H1 (cell line): ENCODE results near the gene CRYBB2. TPM values are rescaled to one million over a fixed set of nuclear protein-coding genes. Genes with fewer than 3 reads are reported as not detected.

Experiments
- CTCF ChIA-PET: fragments of 300-600 bp; sonication (Branson Sonifier 250); formaldehyde crosslinking; loops from one replicate; lab custom pipeline; 2021; ENCODE audit not compliant: partially characterized antibody; lab: Charles Lee
- POLR2A ChIA-PET: fragments of 300-600 bp; sonication (Branson Sonifier 250); formaldehyde crosslinking; loops from one replicate; lab custom pipeline; 2021; ENCODE audit warnings: inconsistent platforms; ENCODE audit not compliant: partially characterized antibody; lab: Charles Lee
- DNase-seq, 2 experiments: peaks; one replicate each; pipeline versions ENCODE4 v3.0.0 to v3.0.0-alpha.2; 2010 to 2022; ENCODE audit warnings: low spot score in 2 of 2, low read depth in 1 of 2, mixed read lengths in 1 of 2
- FAIRE-seq: peaks from 2 replicates; lab custom pipeline; 2011; peaks lifted over from hg19 to GRCh38; lab: Jason Lieb, UNC
- H2AFZ ChIP-seq: 2 replicates; pipeline ENCODE4 v1.8.1; 2012; ENCODE audit warnings: low read length, inconsistent platforms
- H2AK5ac ChIP-seq: 2 replicates; pipeline ENCODE4 v1.6.1; 2013; ENCODE audit warnings: low read depth, low read length
- H2BK120ac ChIP-seq: replicated peaks from 2 replicates; pipeline ENCODE3; 2013; ENCODE audit warnings: low read depth, low read length, inconsistent platforms
- H2BK12ac ChIP-seq: 2 replicates; pipeline ENCODE4 v1.6.1; 2013; ENCODE audit warnings: low read depth, low read length
- H2BK15ac ChIP-seq: 2 replicates; pipeline ENCODE4 v1.6.1; 2013; ENCODE audit warnings: low read length
- H2BK20ac ChIP-seq: 2 replicates; pipeline ENCODE4 v1.6.1; 2013; ENCODE audit warnings: low read length
- H2BK5ac ChIP-seq: 2 replicates; pipeline ENCODE4 v1.6.1; 2013; ENCODE audit warnings: low read depth, low read length
- H3K14ac ChIP-seq: 2 replicates; pipeline ENCODE4 v1.6.1; 2013; ENCODE audit warnings: inconsistent platforms; ENCODE audit not compliant: insufficient read length
- H3K18ac ChIP-seq: 2 replicates; pipeline ENCODE4 v1.6.1; 2013; ENCODE audit warnings: low read length; ENCODE audit errors: extremely low read depth
- H3K23ac ChIP-seq: 2 replicates; pipeline ENCODE4 v1.6.1; 2013; ENCODE audit warnings: inconsistent platforms; ENCODE audit not compliant: insufficient read length
- H3K23me2 ChIP-seq: 2 replicates; pipeline ENCODE4 v1.6.1; 2013; ENCODE audit warnings: low read depth, low read length
- H3K27ac ChIP-seq: 2 replicates; pipeline ENCODE4 v1.6.1; 2011; ENCODE audit warnings: low read depth, low read length, inconsistent platforms
- H3K27me3 ChIP-seq, 4 experiments: replicated peaks in 1 of 4; 1 replicate in 1 of 4; 2 replicates in 3 of 4; pipeline versions ENCODE4 v1.6.1 to v1.8.1; 2011 to 2013; ENCODE audit warnings: low read length in 3 of 4, mild to moderate bottlenecking in 3 of 4, inconsistent platforms in 2 of 4, mixed read lengths in 2 of 4, moderate library complexity in 1 of 4; ENCODE audit not compliant: control insufficient read depth in 3 of 4, insufficient read depth in 3 of 4; ENCODE audit errors: extremely low read depth in 1 of 4
- H3K36me3 ChIP-seq, 4 experiments: 2 replicates each; pipeline versions ENCODE4 v1.6.1 to v1.8.1; 2011 to 2013; ENCODE audit warnings: mild to moderate bottlenecking in 4 of 4, low read length in 3 of 4, moderate library complexity in 2 of 4, control low read depth in 1 of 4, inconsistent platforms in 1 of 4; ENCODE audit not compliant: insufficient read depth in 4 of 4, control insufficient read depth in 2 of 4
- H3K4ac ChIP-seq: replicated peaks from 2 replicates; pipeline ENCODE3; 2013; ENCODE audit warnings: low read length, low read depth, mixed read lengths, inconsistent platforms; ENCODE audit not compliant: insufficient read length
- H3K4me1 ChIP-seq, 4 experiments: replicated peaks in 1 of 4; 1 replicate in 1 of 4; 2 replicates in 3 of 4; pipeline versions ENCODE4 v1.6.1 to v1.8.1; 2011 to 2013; ENCODE audit warnings: low read length in 3 of 4, inconsistent platforms in 2 of 4, mixed read lengths in 1 of 4; ENCODE audit not compliant: insufficient read depth in 4 of 4, control insufficient read depth in 3 of 4
- H3K4me2 ChIP-seq, 2 experiments: 2 replicates each; pipeline versions ENCODE4 v1.6.1 to v1.8.1; 2011 to 2013; ENCODE audit warnings: low read depth in 2 of 2, low read length in 2 of 2, control low read depth in 1 of 2, inconsistent platforms in 1 of 2, mild to moderate bottlenecking in 1 of 2; ENCODE audit not compliant: insufficient read depth in 1 of 2
- H3K4me3 ChIP-seq, 4 experiments: fragments of 200-600, 300-600 bp in 1 of 4; sonication (generic), shearing (Covaris generic), sonication (Bioruptor Twin) in 1 of 4; 2 replicates each; pipeline versions ENCODE4 v1.5.1 to v1.8.1; 2011 to 2016; ENCODE audit warnings: low read length in 4 of 4, low read depth in 3 of 4, control low read depth in 2 of 4, inconsistent platforms in 2 of 4, mild to moderate bottlenecking in 2 of 4, mixed read lengths in 1 of 4, moderate library complexity in 1 of 4; ENCODE audit not compliant: insufficient read depth in 2 of 4; ENCODE audit errors: extremely low read depth in 1 of 4
- H3K56ac ChIP-seq: replicated peaks from 2 replicates; pipeline ENCODE3; 2013; ENCODE audit warnings: low read depth, mild to moderate bottlenecking, mixed read lengths, low read length, inconsistent platforms; ENCODE audit not compliant: insufficient read length
- H3K79me1 ChIP-seq: 2 replicates; pipeline ENCODE4 v1.6.1; 2013; ENCODE audit warnings: low read depth, low read length, control low read depth
- H3K79me2 ChIP-seq, 2 experiments: 2 replicates each; pipeline versions ENCODE4 v1.6.1 to v1.8.1; 2012 to 2013; ENCODE audit warnings: low read length in 2 of 2, mild to moderate bottlenecking in 2 of 2, inconsistent platforms in 1 of 2; ENCODE audit not compliant: insufficient read depth in 2 of 2, control insufficient read depth in 1 of 2
- H3K9ac ChIP-seq, 4 experiments: replicated peaks in 1 of 4; 1 replicate in 1 of 4; 2 replicates in 3 of 4; pipeline versions ENCODE4 v1.6.1 to v1.8.1; 2011 to 2013; ENCODE audit warnings: low read depth in 3 of 4, low read length in 3 of 4, control low read depth in 2 of 4, mild to moderate bottlenecking in 2 of 4, moderate library complexity in 2 of 4, inconsistent platforms in 1 of 4; ENCODE audit errors: extremely low read depth in 1 of 4
- H3K9me3 ChIP-seq, 2 experiments: 2 replicates each; pipeline versions ENCODE4 v1.6.1 to v1.8.1; 2012 to 2013; ENCODE audit warnings: mild to moderate bottlenecking in 2 of 2, moderate library complexity in 2 of 2, control low read depth in 1 of 2, inconsistent platforms in 1 of 2, low read depth in 1 of 2, low read length in 1 of 2, mixed read lengths in 1 of 2; ENCODE audit not compliant: insufficient read depth in 2 of 2
- H4K20me1 ChIP-seq, 2 experiments: replicated peaks in 1 of 2; 2 replicates each; pipeline versions ENCODE3 to v1.8.1; 2011 to 2013; ENCODE audit warnings: inconsistent platforms in 2 of 2, low read length in 2 of 2, mild to moderate bottlenecking in 1 of 2; ENCODE audit not compliant: insufficient read depth in 2 of 2, control insufficient read depth in 1 of 2
- H4K5ac ChIP-seq: 2 replicates; pipeline ENCODE4 v1.6.1; 2013; ENCODE audit warnings: low read length, low read depth, mixed read lengths, inconsistent platforms; ENCODE audit not compliant: insufficient read length
- H4K8ac ChIP-seq: 2 replicates; pipeline ENCODE4 v1.8.0; 2013; ENCODE audit warnings: mild to moderate bottlenecking, moderate library complexity, low read length, inconsistent platforms; ENCODE audit not compliant: insufficient read depth; ENCODE audit errors: extremely low read depth
- H4K91ac ChIP-seq: replicated peaks from 2 replicates; pipeline ENCODE3; 2013; ENCODE audit warnings: low read length, mixed read lengths, inconsistent platforms; ENCODE audit not compliant: insufficient read length
- BRCA1 ChIP-seq: IDR thresholded peaks from 2 replicates; pipeline ENCODE4 v1.6.1; 2012; ENCODE audit warnings: low read depth, low read length, improper control_type of control experiment
- EZH2 ChIP-seq: fragments of 200-600 bp; sonication (generic); IDR thresholded peaks from 2 replicates; pipeline ENCODE4 v1.7.1; 2012; ENCODE audit warnings: low read depth, mild to moderate bottlenecking, moderate library complexity, low read length, inconsistent platforms; ENCODE audit not compliant: severe bottlenecking
- RBBP5 ChIP-seq: IDR thresholded peaks from 2 replicates; pipeline ENCODE4 v1.7.1; 2012; ENCODE audit warnings: low read depth, mild to moderate bottlenecking, inconsistent platforms, low read length, moderate library complexity, borderline replicate concordance
- SIN3A ChIP-seq, 2 experiments: IDR thresholded peaks in 1 of 2; conservative IDR thresholded peaks in 1 of 2; 2 replicates each; pipeline ENCODE4 v1.6.1; 2011 to 2012; ENCODE audit warnings: low read length in 2 of 2, improper control_type of control experiment in 1 of 2, low read depth in 1 of 2, mild to moderate bottlenecking in 1 of 2
- WGBS, 2 experiments: shearing (Covaris generic) in 1 of 2; methylation state at CpG; one replicate each; pipeline versions ENCODE4 v1.1.6 to v1.1.7; 2013 to 2015; ENCODE audit warnings: low lambda C conversion rate in 2 of 2, mixed read lengths in 2 of 2, inconsistent platforms in 1 of 2, low coverage in 1 of 2, missing lambda C conversion rate in 1 of 2; ENCODE audit not compliant: insufficient replicate concordance in 2 of 2, insufficient coverage in 1 of 2, insufficient read length in 1 of 2; ENCODE audit errors: extremely low coverage in 1 of 2, missing lambda C conversion rate in 1 of 2; 5-methylcytosine and 5-hydroxymethylcytosine counted together
- polyA plus RNA-seq, 7 experiments: library from polyadenylated mRNA; depleted of rRNA in 3 of 7; stranded (reverse) in 5 of 7; unstranded in 2 of 7; fragments of >200 nt in 5 of 7; fragments of 200-250 nt in 2 of 7; gene quantifications; 1 replicate in 5 of 7; 2 replicates in 1 of 7; 4 replicates in 1 of 7; pipeline versions ENCODE4 v1.2.1 to v1.2.3, GENCODE V29; 2011 to 2013; ENCODE audit warnings: missing spikeins in 2 of 7, mixed read lengths in 2 of 7
- total RNA-seq: library from RNA; stranded (reverse); fragmentation: NEBNext Ultra II Directional; extraction: Animal tissue kit (Norgen Biotek cat#: 25700); gene quantifications from 2 replicates; pipeline ENCODE4 v1.2.1, GENCODE V29; 2021
- TF ChIP-seq, protein P1 (sequence below): IDR thresholded peaks from 2 replicates; pipeline ENCODE4 v1.6.1; 2011; ENCODE audit warnings: low read length, improper control_type of control experiment
- TF ChIP-seq, protein P2 (sequence below): IDR thresholded peaks from 2 replicates; pipeline ENCODE4 v1.6.1; 2012; ENCODE audit warnings: low read length, inconsistent platforms

Gene CRYBB2
- total and polyA plus RNA-seq, 2 of the 8 experiments (the other 6 are each of a cell fraction or from before 2014, with no cell fraction given), result 0.12 TPM; not detected in 1

DNA sequence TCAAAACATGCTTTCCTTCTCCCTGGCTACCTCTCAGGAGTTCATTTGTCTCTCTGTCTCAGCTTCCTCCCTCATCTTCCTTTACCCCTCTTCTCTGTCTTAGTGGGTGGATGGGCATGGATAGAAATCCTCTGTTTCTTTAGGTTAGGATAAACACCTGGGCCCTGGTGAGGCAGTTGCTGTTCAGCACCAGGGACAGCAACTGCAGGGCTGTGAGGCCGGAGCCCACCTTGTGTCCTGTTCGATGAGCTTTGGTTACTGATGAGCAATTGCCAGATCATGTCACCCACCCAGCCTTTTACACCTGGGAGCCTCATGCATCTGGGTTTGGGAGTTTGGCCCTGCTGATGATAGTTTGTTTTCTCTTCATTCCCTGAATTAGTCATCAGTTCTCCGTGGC, 25.9 kb upstream of the CRYBB2 start:
- TF ChIP-seq, protein P1, sequence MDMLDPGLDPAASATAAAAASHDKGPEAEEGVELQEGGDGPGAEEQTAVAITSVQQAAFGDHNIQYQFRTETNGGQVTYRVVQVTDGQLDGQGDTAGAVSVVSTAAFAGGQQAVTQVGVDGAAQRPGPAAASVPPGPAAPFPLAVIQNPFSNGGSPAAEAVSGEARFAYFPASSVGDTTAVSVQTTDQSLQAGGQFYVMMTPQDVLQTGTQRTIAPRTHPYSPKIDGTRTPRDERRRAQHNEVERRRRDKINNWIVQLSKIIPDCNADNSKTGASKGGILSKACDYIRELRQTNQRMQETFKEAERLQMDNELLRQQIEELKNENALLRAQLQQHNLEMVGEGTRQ, result no peak
- TF ChIP-seq, protein P2, sequence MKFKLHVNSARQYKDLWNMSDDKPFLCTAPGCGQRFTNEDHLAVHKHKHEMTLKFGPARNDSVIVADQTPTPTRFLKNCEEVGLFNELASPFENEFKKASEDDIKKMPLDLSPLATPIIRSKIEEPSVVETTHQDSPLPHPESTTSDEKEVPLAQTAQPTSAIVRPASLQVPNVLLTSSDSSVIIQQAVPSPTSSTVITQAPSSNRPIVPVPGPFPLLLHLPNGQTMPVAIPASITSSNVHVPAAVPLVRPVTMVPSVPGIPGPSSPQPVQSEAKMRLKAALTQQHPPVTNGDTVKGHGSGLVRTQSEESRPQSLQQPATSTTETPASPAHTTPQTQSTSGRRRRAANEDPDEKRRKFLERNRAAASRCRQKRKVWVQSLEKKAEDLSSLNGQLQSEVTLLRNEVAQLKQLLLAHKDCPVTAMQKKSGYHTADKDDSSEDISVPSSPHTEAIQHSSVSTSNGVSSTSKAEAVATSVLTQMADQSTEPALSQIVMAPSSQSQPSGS, result no peak
- TF ChIP-seq BRCA1, result no peak
- TF ChIP-seq EZH2, result no peak
- no peak for TF ChIP-seq RBBP5
- peak; percentile 76; a peak in 3 of 4 replicates for TF ChIP-seq SIN3A (conservative IDR thresholded peaks at IDR 0.05 in 1 of 2, IDR thresholded peaks at IDR 0.05 in 1 of 2; ENCODE audit: low read depth in 1 of 2, low read length in 2 of 2)
- CTCF ChIA-PET, result interaction anchor here (0.9 to 2.1 kb wide), 5 partner anchors 9 to 113 kb away, joined by 3 to 9 read pairs (median 5); no protein-coding TSS in a partner anchor

More for the DNA sequence above, 25.9 kb upstream of the CRYBB2 start:
- no peak overlapping the region for H3K14ac ChIP-seq
- H3K9me3 ChIP-seq, result no peaks in the 10 kb centered on the region; a peak in 1 of 4 replicates
- H3K23me2 ChIP-seq, result no peaks in the 10 kb centered on the region
- peaks cover 0 to 6% (median 3%) of the 10 kb centered on the region in 4 experiments; a peak in 3 of 8 replicates for H3K36me3 ChIP-seq
- H3K56ac ChIP-seq, result no peak overlapping the region
- H3K79me2 ChIP-seq, result no peaks in the 10 kb centered on the region
- H3K4ac ChIP-seq, result no peak overlapping the region
- peaks cover 0 to 2% of the 10 kb centered on the region in 2 experiments for H4K20me1 ChIP-seq
- H3K4me2 ChIP-seq, result no peak overlapping the region
- no peak overlapping the region for H2AFZ ChIP-seq
- H3K4me3 ChIP-seq, result no peak overlapping the region
- H2BK5ac ChIP-seq, result no peak overlapping the region
- H2BK15ac ChIP-seq, result no peak overlapping the region
- FAIRE-seq (no peak), DNase-seq (no peak)
- no peaks in the 10 kb centered on the region for H3K4me1 ChIP-seq
- no peak overlapping the region for H2AK5ac ChIP-seq
- H3K23ac ChIP-seq, result no peak overlapping the region
- H3K27me3 ChIP-seq, result no peaks in the 10 kb centered on the region
- no peak overlapping the region for H2BK12ac ChIP-seq
- no peak overlapping the region for H4K91ac ChIP-seq
- no peak overlapping the region for H3K27ac ChIP-seq
- no peak overlapping the region for H2BK120ac ChIP-seq
- no peaks in the 10 kb centered on the region for H3K79me1 ChIP-seq
- POLR2A ChIA-PET, result no interaction called here
- H3K9ac ChIP-seq, result no peak overlapping the region
- no peak overlapping the region for H2BK20ac ChIP-seq
- 83% methylated on average over 3 of the region's 3 CpGs; no CpG with 5 or more reads in 1 of the 2 experiments for WGBS, 2 experiments
- H4K5ac ChIP-seq, result no peak overlapping the region
- H3K18ac ChIP-seq, result no peak overlapping the region
- no peak overlapping the region for H4K8ac ChIP-seq
